CD4-positive, alpha-beta T cell treated with Interleukin-4 for 4 hours (primary cell): ENCODE results near the gene GRK6.

ENCODE experiments used
- DNase-seq: peaks from one replicate; pipeline ENCODE4 v3.0.0-alpha.2; 2020

The GRK6 gene

GRCh38 chr5:177440990-177441780, 14.7 kb downstream of the GRK6 start:
- no peak for DNase-seq

GRCh38 chr5:177442066-177442826, 15.8 kb downstream of the GRK6 start:
- no peak for DNase-seq

GRCh38 chr5:177443144-177443983, 16.9 kb downstream of the GRK6 start:
- no peak for DNase-seq

GRCh38 chr5:177444106-177445051, 17.9 kb downstream of the GRK6 start:
- DNase-seq = peak; percentile 56

GRCh38 chr5:177445052-177445916, 18.8 kb downstream of the GRK6 start:
- peak; percentile 34 for DNase-seq

GRCh38 chr5:177445917-177446199, 19.4 kb downstream of the GRK6 start:
- no peak for DNase-seq

GRCh38 chr5:177446200-177447065, 20.0 kb downstream of the GRK6 start, which contains the start of gene PRR7:
Gene PRR7 (plus strand): TSS chr5:177446814. CDS start chr5:177455068, 8,254 bp downstream.
- peak; percentile 72 for DNase-seq

- DNase-seq = peak; percentile 86
Observed at GRCh38 chr5:177447066-177447610, 20.7 kb downstream of the GRK6 start.

GRCh38 chr5:177447611-177448243, 21.3 kb downstream of the GRK6 start:
- DNase-seq = no peak

GRCh38 chr5:177448244-177448950, 21.9 kb downstream of the GRK6 start:
- no peak for DNase-seq

- DNase-seq = no peak
Observed at GRCh38 chr5:177449140-177450061, 22.9 kb downstream of the GRK6 start.

- no peak for DNase-seq
Observed at GRCh38 chr5:177450667-177451424, 24.4 kb downstream of the GRK6 start.

- no peak for DNase-seq
Observed at GRCh38 chr5:177452688-177453638, 26.5 kb downstream of the GRK6 start.

- DNase-seq = no peak
Observed at GRCh38 chr5:177453852-177454396, 27.4 kb downstream of the GRK6 start.

- DNase-seq = peak; percentile 90
Observed at GRCh38 chr5:177454397-177455035, 28.0 kb downstream of the GRK6 start.
